Measurements from ENCODE around the gene ASCL3. TPM values are rescaled to one million over a fixed set of nuclear protein-coding genes. Genes with fewer than 3 reads are reported as not detected.
"Not testable (repeated sequence)": the region's sequence is repeated elsewhere in the genome, so short reads cannot be mapped to it uniquely, and the experiment has no call there.

ASCL3 gene
- total RNA-seq, 1 donor from 2014 or later: not detected

DNA sequence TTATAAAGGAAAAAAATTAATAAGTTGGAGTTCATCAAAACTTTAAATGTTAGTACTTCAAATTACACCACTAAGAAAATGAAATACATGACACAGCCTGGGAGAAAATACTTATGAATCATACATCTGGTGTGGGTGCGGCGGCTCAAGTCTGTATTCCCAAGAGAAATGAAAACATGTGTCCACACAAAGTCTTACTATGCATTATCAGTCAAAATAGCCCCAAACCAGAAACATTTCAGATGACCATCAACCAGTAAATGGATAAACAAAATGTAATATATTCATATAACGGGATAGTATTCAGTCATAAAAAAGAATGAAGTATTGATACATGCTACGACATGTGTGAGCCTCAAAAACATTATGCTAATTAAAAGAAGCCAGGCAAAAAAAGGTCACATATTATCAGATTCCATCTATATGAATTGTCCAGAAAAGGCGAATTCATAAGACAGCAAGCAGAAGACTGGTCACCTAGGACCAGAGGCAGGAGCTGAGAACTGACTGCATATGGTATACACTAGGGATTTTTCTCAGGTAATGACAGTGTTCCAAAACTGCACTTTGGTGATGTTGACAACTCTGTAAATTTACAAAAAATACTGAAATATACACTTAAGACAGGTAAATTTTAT is 37.2 kb downstream of the ASCL3 start:
- FAIRE-seq: no peak
- H3K79me2 ChIP-seq (ENCODE audit: insufficient read depth, low read length): no peaks in the 10 kb centered on the region
- no peaks in the 10 kb centered on the region for H3K36me3 ChIP-seq (ENCODE audit: insufficient read depth, low read length)
- peak overlapping the region; percentile 83 for H3K27ac Mint-ChIP-seq (ENCODE audit: unreplicated experiment)
- H3K9me3 ChIP-seq (ENCODE audit: insufficient read depth, low read depth, low read length): no peaks in the 10 kb centered on the region
- no peak overlapping the region for H3K4me3 ChIP-seq (ENCODE audit: insufficient read depth, low read depth, low read length)
- no peak overlapping the region for H2AFZ ChIP-seq (ENCODE audit: low read depth, low read length)
- H3K4me1 ChIP-seq (ENCODE audit: insufficient read depth, low read length): peaks cover 30% of the 10 kb centered on the region
- H3K27ac ChIP-seq (ENCODE audit: low read depth, low read length): peak overlapping the region; percentile 81
- H3K4me3 Mint-ChIP-seq (ENCODE audit: unreplicated experiment): no peak overlapping the region
- peaks cover 4% of the 10 kb centered on the region for H3K9me3 Mint-ChIP-seq (ENCODE audit: unreplicated experiment)
- no peaks in the 10 kb centered on the region for H3K27me3 ChIP-seq (ENCODE audit: insufficient read depth, low read length)
- peaks cover 27% of the 10 kb centered on the region for H3K4me1 Mint-ChIP-seq (ENCODE audit: low read depth, unreplicated experiment)
- H4K20me1 ChIP-seq (ENCODE audit: insufficient read depth, low read length): no peaks in the 10 kb centered on the region
- peaks cover 3% of the 10 kb centered on the region for H3K36me3 Mint-ChIP-seq (ENCODE audit: low read depth, unreplicated experiment)
- H3K4me2 ChIP-seq (ENCODE audit: low read length): peak overlapping the region; percentile 46
- TF ChIP-seq, protein P1, sequence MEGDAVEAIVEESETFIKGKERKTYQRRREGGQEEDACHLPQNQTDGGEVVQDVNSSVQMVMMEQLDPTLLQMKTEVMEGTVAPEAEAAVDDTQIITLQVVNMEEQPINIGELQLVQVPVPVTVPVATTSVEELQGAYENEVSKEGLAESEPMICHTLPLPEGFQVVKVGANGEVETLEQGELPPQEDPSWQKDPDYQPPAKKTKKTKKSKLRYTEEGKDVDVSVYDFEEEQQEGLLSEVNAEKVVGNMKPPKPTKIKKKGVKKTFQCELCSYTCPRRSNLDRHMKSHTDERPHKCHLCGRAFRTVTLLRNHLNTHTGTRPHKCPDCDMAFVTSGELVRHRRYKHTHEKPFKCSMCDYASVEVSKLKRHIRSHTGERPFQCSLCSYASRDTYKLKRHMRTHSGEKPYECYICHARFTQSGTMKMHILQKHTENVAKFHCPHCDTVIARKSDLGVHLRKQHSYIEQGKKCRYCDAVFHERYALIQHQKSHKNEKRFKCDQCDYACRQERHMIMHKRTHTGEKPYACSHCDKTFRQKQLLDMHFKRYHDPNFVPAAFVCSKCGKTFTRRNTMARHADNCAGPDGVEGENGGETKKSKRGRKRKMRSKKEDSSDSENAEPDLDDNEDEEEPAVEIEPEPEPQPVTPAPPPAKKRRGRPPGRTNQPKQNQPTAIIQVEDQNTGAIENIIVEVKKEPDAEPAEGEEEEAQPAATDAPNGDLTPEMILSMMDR (IDR thresholded peaks at IDR 0.05; ENCODE audit: insufficient read depth, low read depth, low read length): no peak
- TF ChIP-seq EZH2 (IDR thresholded peaks at IDR 0.05; ENCODE audit: insufficient read depth, low read length): no peak
- H3K9ac ChIP-seq (ENCODE audit: low read length): peak overlapping the region; percentile 36
- peak; percentile 83 for DNase-seq (ENCODE audit: low read depth)
- no peaks in the 10 kb centered on the region for H3K27me3 Mint-ChIP-seq (ENCODE audit: low read depth, unreplicated experiment)

DNA sequence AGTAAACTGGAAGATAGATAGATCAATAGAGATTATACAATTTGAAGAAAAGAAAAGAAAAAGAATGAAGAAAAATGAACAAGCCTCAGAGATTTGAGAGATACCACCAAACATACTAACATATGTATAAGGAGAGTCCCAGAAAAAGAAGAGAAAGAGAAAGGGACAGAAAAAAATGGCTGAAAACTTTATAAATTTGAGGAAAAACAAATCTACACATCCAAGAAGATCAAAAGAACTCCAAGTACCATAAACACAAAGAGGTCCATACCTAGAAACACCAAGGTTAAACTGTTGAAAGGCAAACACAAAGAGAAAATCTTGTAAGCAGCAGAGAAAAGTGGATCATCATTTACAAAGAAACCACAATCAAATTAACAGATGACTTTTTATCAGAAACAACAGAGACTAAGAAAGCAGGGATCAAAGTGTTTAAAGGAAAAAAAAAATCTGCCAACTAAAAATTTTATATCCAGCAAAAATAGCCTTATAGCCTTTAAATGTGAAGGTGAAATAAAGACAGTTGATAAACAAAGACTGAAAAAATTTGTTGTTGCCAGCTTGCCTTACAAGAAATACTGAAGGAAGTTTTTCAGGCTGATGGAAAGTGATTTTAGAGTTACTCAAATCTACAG is 43.6 kb downstream of the ASCL3 start:
- no peak overlapping the region for H3K4me3 Mint-ChIP-seq (ENCODE audit: unreplicated experiment)
- Histone ChIP-seq H3K79me2 (ENCODE audit: insufficient read depth, low read length) (no peaks in the 10 kb centered on the region), H3K4me3 (ENCODE audit: insufficient read depth, low read depth, low read length) (no peak overlapping the region), H3K27ac (ENCODE audit: low read depth, low read length) (no peak overlapping the region), H3K36me3 (ENCODE audit: insufficient read depth, low read length) (no peaks in the 10 kb centered on the region), H3K4me2 (ENCODE audit: low read length) (no peak overlapping the region), H3K9me3 (ENCODE audit: insufficient read depth, low read depth, low read length) (no peaks in the 10 kb centered on the region), H2AFZ (ENCODE audit: low read depth, low read length) (no peak overlapping the region), H3K9ac (ENCODE audit: low read length) (no peak overlapping the region), H3K4me1 (ENCODE audit: insufficient read depth, low read length) (no peaks in the 10 kb centered on the region), H3K27me3 (ENCODE audit: insufficient read depth, low read length) (no peaks in the 10 kb centered on the region), H4K20me1 (ENCODE audit: insufficient read depth, low read length) (no peaks in the 10 kb centered on the region)
- no peaks in the 10 kb centered on the region for H3K4me1 Mint-ChIP-seq (ENCODE audit: low read depth, unreplicated experiment)
- no peak for FAIRE-seq
- DNase-seq (ENCODE audit: low read depth): no peak
- no peak for TF ChIP-seq EZH2 (IDR thresholded peaks at IDR 0.05; ENCODE audit: insufficient read depth, low read length)
- TF ChIP-seq, protein P1 (IDR thresholded peaks at IDR 0.05; ENCODE audit: insufficient read depth, low read depth, low read length): no peak
- peaks cover 13% of the 10 kb centered on the region for H3K9me3 Mint-ChIP-seq (ENCODE audit: unreplicated experiment)
- H3K27ac Mint-ChIP-seq (ENCODE audit: unreplicated experiment): no peak overlapping the region
- peaks cover 3% of the 10 kb centered on the region for H3K36me3 Mint-ChIP-seq (ENCODE audit: low read depth, unreplicated experiment)
- H3K27me3 Mint-ChIP-seq (ENCODE audit: low read depth, unreplicated experiment): no peaks in the 10 kb centered on the region

DNA sequence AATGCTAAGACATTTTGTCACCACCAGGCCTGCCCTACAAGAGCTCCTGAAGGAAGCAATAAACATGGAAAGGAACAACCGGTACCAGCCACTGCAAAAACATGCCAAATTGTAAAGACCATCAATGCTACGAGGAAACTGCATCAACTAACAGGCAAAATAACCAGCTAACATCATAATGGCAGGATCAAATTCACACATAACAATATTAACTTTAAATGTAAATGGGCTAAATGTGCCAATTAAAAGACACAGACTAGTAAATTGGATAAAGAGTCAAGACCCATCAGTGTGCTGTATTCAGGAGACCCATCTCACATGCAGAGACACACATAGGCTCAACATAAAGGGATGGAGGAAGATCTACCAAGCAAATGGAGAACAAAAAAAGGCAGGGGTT is 51.6 kb downstream of the ASCL3 start:
- H3K4me2 ChIP-seq (ENCODE audit: low read length); H3K27ac ChIP-seq (ENCODE audit: low read depth, low read length): not testable (repeated sequence)

More for the DNA sequence above, 51.6 kb downstream of the ASCL3 start:
- not testable (repeated sequence) for H3K9ac ChIP-seq (ENCODE audit: low read length); H3K27me3 Mint-ChIP-seq (ENCODE audit: low read depth, unreplicated experiment); H3K4me3 ChIP-seq (ENCODE audit: insufficient read depth, low read depth, low read length); H4K20me1 ChIP-seq (ENCODE audit: insufficient read depth, low read length); H3K36me3 ChIP-seq (ENCODE audit: insufficient read depth, low read length); H2AFZ ChIP-seq (ENCODE audit: low read depth, low read length); H3K4me1 Mint-ChIP-seq (ENCODE audit: low read depth, unreplicated experiment); H3K4me3 Mint-ChIP-seq (ENCODE audit: unreplicated experiment); H3K79me2 ChIP-seq (ENCODE audit: insufficient read depth, low read length); DNase-seq (ENCODE audit: low read depth); H3K4me1 ChIP-seq (ENCODE audit: insufficient read depth, low read length); H3K27me3 ChIP-seq (ENCODE audit: insufficient read depth, low read length); H3K9me3 ChIP-seq (ENCODE audit: insufficient read depth, low read depth, low read length); H3K27ac Mint-ChIP-seq (ENCODE audit: unreplicated experiment); FAIRE-seq; H3K36me3 Mint-ChIP-seq (ENCODE audit: low read depth, unreplicated experiment)
- peaks cover 18% of the 10 kb centered on the region for H3K9me3 Mint-ChIP-seq (ENCODE audit: unreplicated experiment)

Other genes with a start within 250 kb of the ASCL3 start
- 48.2 and 51.4 TPM in 2 replicates for gene AKIP1, start 31.8 kb downstream of the ASCL3 start, total RNA-seq
- not detected in 2 replicates for gene C11orf16, start 10.1 kb downstream of the ASCL3 start, total RNA-seq
- 38.2 and 40.3 TPM in 2 replicates for gene TMEM9B, start 21.4 kb upstream of the ASCL3 start, total RNA-seq
- 9.8 and 11.6 TPM in 2 replicates for gene NRIP3, start 61.0 kb upstream of the ASCL3 start, total RNA-seq
- gene SCUBE2, start 148.6 kb upstream of the ASCL3 start, total RNA-seq: 1.5 and 1.6 TPM in 2 replicates

Measured in astrocyte (in vitro differentiated cells and primary cell).